H1 (cell line): ENCODE results near the gene DAP. TPM values are rescaled to one million over a fixed set of nuclear protein-coding genes. Genes with fewer than 3 reads are reported as not detected.
A peak's percentile ranks its signal among the peaks of the same experiment; 100 is the strongest.

Experiments
- CTCF ChIA-PET: fragments of 300-600 bp; sonication (Branson Sonifier 250); formaldehyde crosslinking; loops from one replicate; lab custom pipeline; 2021; ENCODE audit not compliant: partially characterized antibody; lab: Charles Lee
- POLR2A ChIA-PET: fragments of 300-600 bp; sonication (Branson Sonifier 250); formaldehyde crosslinking; loops from one replicate; lab custom pipeline; 2021; ENCODE audit warnings: inconsistent platforms; ENCODE audit not compliant: partially characterized antibody; lab: Charles Lee
- DNase-seq, 2 experiments: peaks; one replicate each; pipeline versions ENCODE4 v3.0.0 to v3.0.0-alpha.2; 2010 to 2022; ENCODE audit warnings: low spot score in 2 of 2, low read depth in 1 of 2, mixed read lengths in 1 of 2
- FAIRE-seq: peaks from 2 replicates; lab custom pipeline; 2011; peaks lifted over from hg19 to GRCh38; lab: Jason Lieb, UNC
- H2AFZ ChIP-seq: 2 replicates; pipeline ENCODE4 v1.8.1; 2012; ENCODE audit warnings: low read length, inconsistent platforms
- H2AK5ac ChIP-seq: 2 replicates; pipeline ENCODE4 v1.6.1; 2013; ENCODE audit warnings: low read depth, low read length
- H2BK120ac ChIP-seq: replicated peaks from 2 replicates; pipeline ENCODE3; 2013; ENCODE audit warnings: low read depth, low read length, inconsistent platforms
- H2BK12ac ChIP-seq: 2 replicates; pipeline ENCODE4 v1.6.1; 2013; ENCODE audit warnings: low read depth, low read length
- H2BK15ac ChIP-seq: 2 replicates; pipeline ENCODE4 v1.6.1; 2013; ENCODE audit warnings: low read length
- H2BK20ac ChIP-seq: 2 replicates; pipeline ENCODE4 v1.6.1; 2013; ENCODE audit warnings: low read length
- H2BK5ac ChIP-seq: 2 replicates; pipeline ENCODE4 v1.6.1; 2013; ENCODE audit warnings: low read depth, low read length
- H3K14ac ChIP-seq: 2 replicates; pipeline ENCODE4 v1.6.1; 2013; ENCODE audit warnings: inconsistent platforms; ENCODE audit not compliant: insufficient read length
- H3K18ac ChIP-seq: 2 replicates; pipeline ENCODE4 v1.6.1; 2013; ENCODE audit warnings: low read length; ENCODE audit errors: extremely low read depth
- H3K23ac ChIP-seq: 2 replicates; pipeline ENCODE4 v1.6.1; 2013; ENCODE audit warnings: inconsistent platforms; ENCODE audit not compliant: insufficient read length
- H3K23me2 ChIP-seq: 2 replicates; pipeline ENCODE4 v1.6.1; 2013; ENCODE audit warnings: low read depth, low read length
- H3K27ac ChIP-seq: 2 replicates; pipeline ENCODE4 v1.6.1; 2011; ENCODE audit warnings: low read depth, low read length, inconsistent platforms
- H3K27me3 ChIP-seq, 4 experiments: replicated peaks in 1 of 4; 1 replicate in 1 of 4; 2 replicates in 3 of 4; pipeline versions ENCODE4 v1.6.1 to v1.8.1; 2011 to 2013; ENCODE audit warnings: low read length in 3 of 4, mild to moderate bottlenecking in 3 of 4, inconsistent platforms in 2 of 4, mixed read lengths in 2 of 4, moderate library complexity in 1 of 4; ENCODE audit not compliant: control insufficient read depth in 3 of 4, insufficient read depth in 3 of 4; ENCODE audit errors: extremely low read depth in 1 of 4
- H3K36me3 ChIP-seq, 4 experiments: 2 replicates each; pipeline versions ENCODE4 v1.6.1 to v1.8.1; 2011 to 2013; ENCODE audit warnings: mild to moderate bottlenecking in 4 of 4, low read length in 3 of 4, moderate library complexity in 2 of 4, control low read depth in 1 of 4, inconsistent platforms in 1 of 4; ENCODE audit not compliant: insufficient read depth in 4 of 4, control insufficient read depth in 2 of 4
- H3K4ac ChIP-seq: replicated peaks from 2 replicates; pipeline ENCODE3; 2013; ENCODE audit warnings: low read length, low read depth, mixed read lengths, inconsistent platforms; ENCODE audit not compliant: insufficient read length
- H3K4me1 ChIP-seq, 4 experiments: replicated peaks in 1 of 4; 1 replicate in 1 of 4; 2 replicates in 3 of 4; pipeline versions ENCODE4 v1.6.1 to v1.8.1; 2011 to 2013; ENCODE audit warnings: low read length in 3 of 4, inconsistent platforms in 2 of 4, mixed read lengths in 1 of 4; ENCODE audit not compliant: insufficient read depth in 4 of 4, control insufficient read depth in 3 of 4
- H3K4me2 ChIP-seq, 2 experiments: 2 replicates each; pipeline versions ENCODE4 v1.6.1 to v1.8.1; 2011 to 2013; ENCODE audit warnings: low read depth in 2 of 2, low read length in 2 of 2, control low read depth in 1 of 2, inconsistent platforms in 1 of 2, mild to moderate bottlenecking in 1 of 2; ENCODE audit not compliant: insufficient read depth in 1 of 2
- H3K4me3 ChIP-seq, 4 experiments: fragments of 200-600, 300-600 bp in 1 of 4; sonication (generic), shearing (Covaris generic), sonication (Bioruptor Twin) in 1 of 4; 2 replicates each; pipeline versions ENCODE4 v1.5.1 to v1.8.1; 2011 to 2016; ENCODE audit warnings: low read length in 4 of 4, low read depth in 3 of 4, control low read depth in 2 of 4, inconsistent platforms in 2 of 4, mild to moderate bottlenecking in 2 of 4, mixed read lengths in 1 of 4, moderate library complexity in 1 of 4; ENCODE audit not compliant: insufficient read depth in 2 of 4; ENCODE audit errors: extremely low read depth in 1 of 4
- H3K56ac ChIP-seq: replicated peaks from 2 replicates; pipeline ENCODE3; 2013; ENCODE audit warnings: low read depth, mild to moderate bottlenecking, mixed read lengths, low read length, inconsistent platforms; ENCODE audit not compliant: insufficient read length
- H3K79me1 ChIP-seq: 2 replicates; pipeline ENCODE4 v1.6.1; 2013; ENCODE audit warnings: low read depth, low read length, control low read depth
- H3K79me2 ChIP-seq, 2 experiments: 2 replicates each; pipeline versions ENCODE4 v1.6.1 to v1.8.1; 2012 to 2013; ENCODE audit warnings: low read length in 2 of 2, mild to moderate bottlenecking in 2 of 2, inconsistent platforms in 1 of 2; ENCODE audit not compliant: insufficient read depth in 2 of 2, control insufficient read depth in 1 of 2
- H3K9ac ChIP-seq, 4 experiments: replicated peaks in 1 of 4; 1 replicate in 1 of 4; 2 replicates in 3 of 4; pipeline versions ENCODE4 v1.6.1 to v1.8.1; 2011 to 2013; ENCODE audit warnings: low read depth in 3 of 4, low read length in 3 of 4, control low read depth in 2 of 4, mild to moderate bottlenecking in 2 of 4, moderate library complexity in 2 of 4, inconsistent platforms in 1 of 4; ENCODE audit errors: extremely low read depth in 1 of 4
- H3K9me3 ChIP-seq, 2 experiments: 2 replicates each; pipeline versions ENCODE4 v1.6.1 to v1.8.1; 2012 to 2013; ENCODE audit warnings: mild to moderate bottlenecking in 2 of 2, moderate library complexity in 2 of 2, control low read depth in 1 of 2, inconsistent platforms in 1 of 2, low read depth in 1 of 2, low read length in 1 of 2, mixed read lengths in 1 of 2; ENCODE audit not compliant: insufficient read depth in 2 of 2
- H4K20me1 ChIP-seq, 2 experiments: replicated peaks in 1 of 2; 2 replicates each; pipeline versions ENCODE3 to v1.8.1; 2011 to 2013; ENCODE audit warnings: inconsistent platforms in 2 of 2, low read length in 2 of 2, mild to moderate bottlenecking in 1 of 2; ENCODE audit not compliant: insufficient read depth in 2 of 2, control insufficient read depth in 1 of 2
- H4K5ac ChIP-seq: 2 replicates; pipeline ENCODE4 v1.6.1; 2013; ENCODE audit warnings: low read length, low read depth, mixed read lengths, inconsistent platforms; ENCODE audit not compliant: insufficient read length
- H4K8ac ChIP-seq: 2 replicates; pipeline ENCODE4 v1.8.0; 2013; ENCODE audit warnings: mild to moderate bottlenecking, moderate library complexity, low read length, inconsistent platforms; ENCODE audit not compliant: insufficient read depth; ENCODE audit errors: extremely low read depth
- H4K91ac ChIP-seq: replicated peaks from 2 replicates; pipeline ENCODE3; 2013; ENCODE audit warnings: low read length, mixed read lengths, inconsistent platforms; ENCODE audit not compliant: insufficient read length
- HDAC6 ChIP-seq: IDR thresholded peaks from one replicate; pipeline ENCODE4 v1.7.1; 2012; ENCODE audit warnings: low read depth, mild to moderate bottlenecking, inconsistent platforms, low read length, moderate library complexity
- KDM5A ChIP-seq: fragments of 200-600 bp; IDR thresholded peaks from 2 replicates; pipeline ENCODE4 v1.7.1; 2012; ENCODE audit warnings: mild to moderate bottlenecking, low read length, inconsistent platforms, mixed read lengths
- SIN3A ChIP-seq, 2 experiments: IDR thresholded peaks in 1 of 2; conservative IDR thresholded peaks in 1 of 2; 2 replicates each; pipeline ENCODE4 v1.6.1; 2011 to 2012; ENCODE audit warnings: low read length in 2 of 2, improper control_type of control experiment in 1 of 2, low read depth in 1 of 2, mild to moderate bottlenecking in 1 of 2
- SIX5 ChIP-seq: IDR thresholded peaks from 2 replicates; pipeline ENCODE4 v1.6.1; 2011; ENCODE audit warnings: mild to moderate bottlenecking, low read depth, low read length
- WGBS, 2 experiments: shearing (Covaris generic) in 1 of 2; methylation state at CpG; one replicate each; pipeline versions ENCODE4 v1.1.6 to v1.1.7; 2013 to 2015; ENCODE audit warnings: low lambda C conversion rate in 2 of 2, mixed read lengths in 2 of 2, inconsistent platforms in 1 of 2, low coverage in 1 of 2, missing lambda C conversion rate in 1 of 2; ENCODE audit not compliant: insufficient replicate concordance in 2 of 2, insufficient coverage in 1 of 2, insufficient read length in 1 of 2; ENCODE audit errors: extremely low coverage in 1 of 2, missing lambda C conversion rate in 1 of 2; 5-methylcytosine and 5-hydroxymethylcytosine counted together
- polyA plus RNA-seq, 7 experiments: library from polyadenylated mRNA; depleted of rRNA in 3 of 7; stranded (reverse) in 5 of 7; unstranded in 2 of 7; fragments of >200 nt in 5 of 7; fragments of 200-250 nt in 2 of 7; gene quantifications; 1 replicate in 5 of 7; 2 replicates in 1 of 7; 4 replicates in 1 of 7; pipeline versions ENCODE4 v1.2.1 to v1.2.3, GENCODE V29; 2011 to 2013; ENCODE audit warnings: missing spikeins in 2 of 7, mixed read lengths in 2 of 7
- total RNA-seq: library from RNA; stranded (reverse); fragmentation: NEBNext Ultra II Directional; extraction: Animal tissue kit (Norgen Biotek cat#: 25700); gene quantifications from 2 replicates; pipeline ENCODE4 v1.2.1, GENCODE V29; 2021

The DAP gene
- total and polyA plus RNA-seq, 2 of the 8 experiments (the other 6 are each of a cell fraction or from before 2014, with no cell fraction given) = 26.2 to 44.4 TPM

- no peak overlapping the region for H2BK12ac ChIP-seq
- CTCF ChIA-PET = interaction anchor here (0.9 to 4.7 kb wide), 5 partner anchors 17 to 193 kb away, joined by 3 to 16 read pairs (median 5); no protein-coding TSS in a partner anchor
- no peak overlapping the region for H4K5ac ChIP-seq
- H2BK20ac ChIP-seq = no peak overlapping the region
- 88% methylated on average over 6 of the region's 6 CpGs; no CpG with 5 or more reads in 1 of the 2 experiments for WGBS, 2 experiments
- no peak overlapping the region for H3K27ac ChIP-seq
- H3K79me1 ChIP-seq = peaks cover 2% of the 10 kb centered on the region
- peaks cover 0 to 2% of the 10 kb centered on the region in 2 experiments for H4K20me1 ChIP-seq
- no peak overlapping the region for H3K14ac ChIP-seq
- H2BK15ac ChIP-seq = 0 out of 2 replicates have a peak overlapping the region, but pooled peaks have one; percentile 4
- H3K36me3 ChIP-seq = peaks cover 0 to 11% (median 0%) of the 10 kb centered on the region in 4 experiments; a peak in 1 of 8 replicates
- no peak overlapping the region for H3K4me2 ChIP-seq
- H3K79me2 ChIP-seq = peaks cover 5 to 27% of the 10 kb centered on the region in 2 experiments; a peak in 3 of 4 replicates
- DNase-seq = no peak
- H3K23ac ChIP-seq = no peak overlapping the region
- peaks cover 0 to 3% (median 2%) of the 10 kb centered on the region in 4 experiments; a peak in 3 of 7 replicates for H3K4me1 ChIP-seq
- no peak overlapping the region for H2BK120ac ChIP-seq
- H3K27me3 ChIP-seq = no peaks in the 10 kb centered on the region
- no peaks in the 10 kb centered on the region for H3K9me3 ChIP-seq
- TF ChIP-seq KDM5A = no peak
- TF ChIP-seq SIN3A (conservative IDR thresholded peaks at IDR 0.05 in 1 of 2, IDR thresholded peaks at IDR 0.05 in 1 of 2; ENCODE audit: low read depth in 1 of 2, low read length in 2 of 2) = no peak
- no peak for TF ChIP-seq SIX5
- no peak for TF ChIP-seq HDAC6
- TF ChIP-seq, all 59 proteins: peak for 0
- POLR2A ChIA-PET = interaction anchor here (0.6 kb wide), 1 partner anchor 13 kb away, joined by 3 read pairs; no protein-coding TSS in a partner anchor
- Histone ChIP-seq H3K23me2 (no peaks in the 10 kb centered on the region), H2BK5ac (no peak overlapping the region), H3K9ac (no peak overlapping the region; a peak in 1 of 7 replicates), H2AK5ac (no peak overlapping the region; the same call in 1 of the 2 replicates), H2AFZ (no peak overlapping the region), H4K91ac (no peak overlapping the region), H3K4me3 (no peak overlapping the region), H4K8ac (no peak overlapping the region), H3K18ac (no peak overlapping the region; the same call in 1 of the 2 replicates), H3K4ac (no peak overlapping the region), H3K56ac (no peak overlapping the region)
- no peak for FAIRE-seq
Observed at GRCh38 chr5:10645671-10646070, 115.4 kb downstream of the DAP start.
